Kidney tubule cell (primary cell): ENCODE results near the gene IQGAP3.

Experiments used
- DNase-seq: peaks from one replicate; pipeline ENCODE4 v3.0.0-alpha.2; 2018; ENCODE audit warnings: low spot score

Gene IQGAP3

DNA sequence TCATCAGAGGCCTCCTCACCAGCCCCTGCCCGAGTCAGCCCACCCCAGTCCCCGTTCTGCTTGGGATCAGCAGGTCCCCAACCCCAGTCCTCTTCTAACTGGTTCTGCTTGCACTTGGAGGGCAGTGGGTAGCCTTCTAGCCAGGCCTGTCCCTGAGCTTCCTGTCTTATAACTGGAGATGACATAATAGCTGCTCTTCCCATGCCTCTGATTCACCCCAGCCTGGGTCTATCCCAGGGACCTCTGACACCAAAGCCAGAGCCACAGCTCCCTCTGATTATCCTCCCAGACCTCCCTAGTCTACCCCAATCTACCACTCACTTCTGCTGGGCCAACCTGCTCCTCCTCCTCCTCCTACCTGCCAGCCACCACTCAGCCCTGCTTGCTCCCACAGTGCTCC lies 31.4 kb downstream of the IQGAP3 start:
- DNase-seq = peak; percentile 48

DNA sequence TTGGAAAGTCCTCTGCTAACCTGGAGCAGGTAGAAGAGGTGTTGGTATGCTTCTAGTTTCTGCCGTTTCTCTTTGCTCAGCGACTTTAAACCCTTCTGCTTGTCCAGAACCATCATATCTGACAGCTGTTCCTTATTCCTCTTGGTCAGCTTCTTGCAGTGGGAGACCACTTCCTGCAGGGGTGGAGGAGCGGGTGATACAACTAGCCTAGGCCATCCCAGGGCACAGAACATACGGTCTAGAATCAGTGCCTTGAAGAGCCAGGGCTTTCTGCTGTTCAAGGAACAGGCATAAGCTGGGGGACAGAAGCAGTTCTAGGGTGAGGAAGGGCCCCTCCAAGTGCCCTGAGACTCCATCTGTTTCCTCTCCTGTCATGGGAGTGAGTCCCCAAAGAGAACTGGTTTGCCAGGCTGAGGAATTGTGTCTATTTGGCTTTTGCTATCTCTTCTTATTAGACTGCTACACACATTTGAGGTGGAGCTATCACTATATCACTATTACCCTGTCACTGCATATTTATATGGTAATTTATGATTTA lies 32.5 kb downstream of the IQGAP3 start:
- no peak for DNase-seq

DNA sequence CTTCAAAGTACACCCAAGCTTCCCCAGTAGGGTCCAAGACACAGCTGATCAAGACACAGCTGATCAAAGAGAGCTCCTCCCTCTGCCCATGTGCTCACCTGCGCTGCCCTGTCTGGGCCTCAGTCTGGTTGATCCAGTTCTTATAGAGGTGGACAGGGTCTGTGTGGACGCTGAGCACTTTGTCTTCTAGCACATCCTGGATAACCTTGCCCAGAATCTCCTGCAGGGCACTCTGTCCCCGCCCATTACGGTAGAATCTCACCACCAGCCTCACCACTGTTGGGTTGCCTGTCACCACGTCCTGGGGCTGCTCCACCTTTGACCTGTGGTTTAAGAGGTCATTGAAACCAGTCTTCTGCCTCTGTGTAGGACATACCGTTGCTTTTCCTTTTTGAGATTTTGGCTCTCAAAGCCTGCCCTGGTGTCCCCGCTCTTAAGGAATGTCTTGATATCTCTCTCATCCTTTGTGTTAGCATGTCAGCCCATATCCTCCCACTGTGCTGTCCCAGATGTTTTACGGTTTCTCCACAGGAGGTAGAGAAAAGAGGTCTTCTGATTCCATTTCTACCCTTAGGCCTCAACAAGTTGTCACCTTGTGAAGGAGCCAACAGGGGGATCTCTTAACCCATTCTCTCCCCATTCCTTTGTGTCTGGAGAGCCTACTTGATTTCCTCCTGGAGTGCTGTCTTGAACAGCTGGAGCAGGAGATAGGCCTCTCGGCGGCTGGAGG lies 33.5 kb downstream of the IQGAP3 start:
- no peak for DNase-seq

DNA sequence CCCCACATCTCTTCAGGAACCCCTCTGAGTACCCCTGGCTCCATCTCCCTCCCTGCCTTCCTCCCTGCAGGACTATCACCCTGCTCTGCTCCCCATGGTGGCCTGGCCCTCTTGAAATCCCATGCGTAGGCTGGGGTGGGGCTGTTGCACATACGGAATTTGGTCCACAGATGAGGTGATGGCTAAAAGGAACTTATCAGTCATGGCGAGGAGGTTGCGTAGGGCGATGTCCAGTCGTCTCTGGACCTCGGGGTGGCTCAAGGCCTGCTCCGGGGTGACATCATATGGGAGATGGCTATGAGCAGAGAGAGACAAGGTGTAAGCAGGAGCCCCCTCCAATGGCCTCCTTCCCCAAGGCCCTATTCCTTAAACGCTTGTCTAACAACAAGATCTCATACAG lies 35.3 kb downstream of the IQGAP3 start:
- DNase-seq = no peak

DNA sequence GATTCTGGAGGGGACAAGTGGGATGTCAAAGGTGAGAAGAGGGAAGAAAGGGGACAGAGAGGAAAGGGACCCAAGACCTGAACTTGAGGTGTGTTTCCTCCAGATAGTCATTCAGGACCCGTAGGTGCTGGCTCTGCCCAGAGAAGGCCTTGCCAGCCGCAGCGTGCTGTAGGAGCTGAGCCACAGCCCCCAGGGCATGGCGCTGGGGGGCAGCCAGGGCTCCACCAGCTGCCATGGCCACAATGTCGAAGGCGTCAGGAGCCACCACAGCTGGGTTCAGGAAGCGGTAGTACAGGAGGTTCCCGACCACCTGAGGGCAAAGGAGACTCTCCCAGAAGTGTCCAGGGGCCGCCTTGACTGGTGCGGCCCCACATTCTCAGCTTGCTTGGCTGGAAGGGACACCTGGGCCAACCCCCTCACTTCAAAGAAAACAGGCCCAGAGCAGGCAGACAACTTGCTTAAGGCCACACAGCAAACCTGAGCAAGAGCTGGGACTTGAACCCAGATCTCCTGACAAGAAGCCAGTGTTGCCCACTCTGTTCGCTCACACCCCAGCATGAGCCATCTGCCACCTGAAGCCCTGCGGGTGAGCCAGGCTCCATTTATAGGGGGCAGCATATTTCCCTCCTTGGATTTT lies 37.8 kb downstream of the IQGAP3 start:
- no peak for DNase-seq

DNA sequence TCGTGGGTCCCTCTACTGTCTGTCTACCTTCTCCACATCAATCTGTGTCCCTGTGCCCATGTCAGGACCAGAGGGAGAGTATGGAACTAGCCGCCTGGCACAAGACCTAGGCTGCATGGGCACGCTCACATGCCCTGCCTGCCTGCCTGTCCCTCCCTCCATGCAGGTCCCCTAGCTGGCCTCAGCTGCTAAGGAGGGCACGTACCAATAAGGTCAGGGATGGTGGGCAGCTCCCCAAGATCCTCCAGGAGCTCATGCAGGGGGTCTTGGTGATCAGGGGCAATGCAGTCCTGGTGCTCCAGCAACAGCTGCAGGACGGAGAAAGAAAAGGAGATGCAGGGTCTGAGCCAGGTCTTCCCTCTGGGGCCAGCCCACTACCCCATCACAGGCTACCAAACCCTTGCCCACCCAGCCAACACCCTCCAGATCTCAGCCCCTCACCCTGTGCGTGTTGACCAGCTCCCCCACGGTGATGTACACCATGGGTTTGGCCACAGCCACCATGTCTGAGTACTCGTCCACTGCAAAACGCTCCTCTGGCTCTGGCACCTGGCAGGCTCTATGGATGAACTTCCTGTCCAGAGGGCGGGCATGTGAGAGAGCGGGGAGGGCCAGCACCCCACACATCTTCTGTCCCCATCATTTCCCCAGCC lies 38.7 kb downstream of the IQGAP3 start:
- DNase-seq = no peak

DNA sequence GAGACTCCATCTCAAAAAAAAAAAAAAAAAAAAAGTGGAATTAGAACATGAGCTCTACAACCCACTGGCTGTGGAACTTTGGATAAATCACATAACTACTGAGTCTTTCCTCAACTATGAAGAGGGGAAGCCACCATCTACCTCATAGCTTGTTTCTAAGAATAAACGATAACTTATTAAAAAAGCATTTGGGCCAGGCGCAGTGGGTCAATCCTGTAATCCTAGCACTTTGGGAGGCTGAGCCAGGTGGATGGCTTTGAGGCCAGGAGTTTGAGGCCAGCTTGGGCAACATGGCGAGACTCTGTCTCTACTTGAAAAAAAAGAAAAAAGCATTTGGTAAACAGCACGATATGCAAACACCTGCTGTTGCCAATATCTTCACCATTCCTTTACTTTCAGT lies 40.0 kb downstream of the IQGAP3 start:
- DNase-seq = no peak

DNA sequence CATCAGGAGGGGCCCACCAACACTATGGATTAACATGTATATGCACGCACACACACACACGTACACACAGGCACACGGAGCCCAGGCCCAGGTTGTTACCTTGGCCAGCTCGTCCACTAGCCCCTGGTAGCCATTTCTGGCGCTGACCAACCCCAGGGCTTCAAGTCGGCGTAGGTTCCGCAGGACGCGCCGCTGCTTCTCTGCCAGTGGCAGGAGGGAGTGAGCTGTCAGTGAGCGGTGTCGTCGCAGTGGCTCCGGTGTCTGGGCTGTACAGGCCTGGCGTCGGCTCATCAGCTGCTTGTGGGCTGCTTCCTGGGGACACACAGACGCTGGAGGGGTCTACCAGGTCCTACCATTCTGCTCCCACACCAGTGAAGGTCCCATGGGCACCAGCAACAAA lies 42.4 kb downstream of the IQGAP3 start:
- DNase-seq = no peak

DNA sequence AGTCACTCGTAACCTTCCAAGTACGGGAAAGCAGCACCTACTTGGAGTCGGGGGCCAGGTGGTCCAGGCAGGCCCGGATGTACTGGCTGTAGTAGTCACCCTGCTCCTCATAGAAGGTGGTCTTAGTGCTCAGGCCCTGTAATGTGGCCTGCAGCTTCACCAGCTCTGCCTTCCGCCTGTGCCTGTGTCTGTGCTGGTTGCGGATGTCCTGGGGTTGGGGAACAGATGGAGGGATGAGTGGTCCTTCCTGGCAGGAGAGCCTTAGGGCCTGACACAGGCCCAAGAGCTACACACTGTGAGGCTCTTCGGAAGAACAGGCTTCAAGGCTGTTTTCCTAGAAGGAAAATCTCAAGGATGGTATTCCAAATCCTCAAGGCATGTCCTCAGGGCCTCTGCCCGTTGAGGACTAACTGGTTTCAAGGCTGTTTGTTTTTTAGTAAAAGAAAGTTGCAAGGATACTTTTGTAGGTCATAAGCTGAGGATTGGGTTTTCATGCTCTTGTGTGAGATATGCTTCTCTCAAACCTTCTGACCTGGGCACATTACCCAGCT lies 43.4 kb downstream of the IQGAP3 start:
- DNase-seq = no peak

DNA sequence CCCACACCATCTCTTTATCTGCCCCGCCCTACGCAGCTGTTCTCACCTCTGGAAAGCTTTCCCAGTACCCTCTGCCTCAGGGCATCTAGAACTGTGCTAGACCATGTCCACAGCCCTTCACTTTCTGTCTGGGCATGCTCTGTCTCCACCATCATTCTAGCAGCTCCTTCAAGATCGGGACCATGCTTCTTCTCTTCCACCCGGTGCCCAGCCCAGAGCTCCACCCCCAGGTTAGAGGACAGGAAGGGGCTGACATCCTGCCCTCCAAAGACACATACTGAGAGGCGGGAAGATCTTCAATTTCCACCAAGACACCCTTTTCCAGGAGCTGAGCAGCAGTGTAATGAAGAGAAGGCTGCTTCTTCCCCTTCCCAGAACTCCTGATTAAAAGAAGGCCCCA lies 44.1 kb downstream of the IQGAP3 start:
- DNase-seq = no peak

DNA sequence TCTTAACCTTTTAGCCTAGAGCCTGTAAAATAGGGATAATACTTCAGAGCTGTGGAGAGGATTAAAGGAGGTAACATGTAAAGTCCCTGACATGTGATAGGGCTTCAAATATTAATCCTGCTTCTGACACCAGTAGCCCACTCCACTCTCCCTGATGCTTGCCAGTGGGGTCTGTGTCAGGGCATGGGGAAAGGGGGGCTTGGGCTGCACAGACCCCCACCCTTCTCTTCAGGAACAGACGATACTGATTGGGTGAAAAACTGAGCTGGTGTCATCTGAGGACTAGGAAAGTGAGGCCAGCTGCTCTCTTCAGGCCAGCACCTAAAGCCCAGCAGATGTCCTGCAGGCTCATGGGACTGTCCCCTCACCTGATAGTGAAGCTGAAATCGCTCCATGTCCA lies 44.8 kb downstream of the IQGAP3 start:
- DNase-seq = no peak

DNA sequence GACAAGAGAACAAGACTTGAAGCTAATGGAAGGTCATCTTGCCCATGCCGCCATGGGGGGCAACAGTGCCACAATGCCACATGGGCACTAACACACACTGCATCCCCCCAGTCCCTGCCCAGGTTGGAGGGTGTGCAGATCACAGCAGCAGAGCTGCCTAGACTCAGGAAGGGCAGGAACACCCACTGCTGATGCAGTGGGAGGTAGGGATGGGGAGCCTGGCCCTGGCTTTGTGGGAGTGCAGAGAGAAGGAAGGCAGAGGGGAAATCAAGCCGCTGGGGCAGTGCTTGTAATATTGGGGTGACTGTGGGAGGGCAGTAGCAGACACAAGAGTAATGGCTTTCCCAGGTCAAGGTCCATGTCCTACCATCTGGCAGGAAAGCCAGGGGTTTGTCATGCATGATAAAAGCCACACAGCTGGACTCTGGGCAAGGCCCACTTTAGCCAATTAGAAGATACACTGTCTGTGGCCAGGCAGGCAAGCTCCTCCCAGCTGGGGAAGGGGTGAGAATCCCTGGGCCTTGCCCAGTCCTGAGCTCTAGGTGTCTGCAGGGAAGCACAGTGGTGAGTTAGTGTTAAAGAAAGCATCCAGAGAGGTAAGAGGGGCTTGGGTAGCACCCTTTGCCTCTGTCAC lies 46.4 kb downstream of the IQGAP3 start:
- DNase-seq = no peak

DNA sequence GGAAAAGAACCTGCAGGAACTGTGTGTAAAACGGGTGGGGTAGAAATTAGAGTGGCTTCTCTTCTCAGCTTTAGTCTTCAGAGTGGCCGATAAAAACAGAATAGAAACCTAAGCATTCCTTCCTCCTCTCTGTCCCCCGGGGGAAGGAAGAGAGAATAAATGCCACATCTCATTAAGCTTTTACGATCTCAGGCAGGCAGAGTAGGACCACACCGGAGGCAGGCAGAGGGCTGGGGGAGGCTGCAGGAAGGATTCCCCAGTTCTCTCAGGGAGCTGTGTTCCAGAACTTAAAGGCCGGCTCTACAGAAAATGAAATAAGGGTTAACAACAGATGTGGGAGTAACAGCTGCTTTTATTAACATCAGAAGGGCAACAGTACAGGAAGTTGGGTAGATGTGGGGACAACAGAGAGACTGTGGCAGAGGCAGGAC lies 47.3 kb downstream of the IQGAP3 start:
- DNase-seq = no peak

DNA sequence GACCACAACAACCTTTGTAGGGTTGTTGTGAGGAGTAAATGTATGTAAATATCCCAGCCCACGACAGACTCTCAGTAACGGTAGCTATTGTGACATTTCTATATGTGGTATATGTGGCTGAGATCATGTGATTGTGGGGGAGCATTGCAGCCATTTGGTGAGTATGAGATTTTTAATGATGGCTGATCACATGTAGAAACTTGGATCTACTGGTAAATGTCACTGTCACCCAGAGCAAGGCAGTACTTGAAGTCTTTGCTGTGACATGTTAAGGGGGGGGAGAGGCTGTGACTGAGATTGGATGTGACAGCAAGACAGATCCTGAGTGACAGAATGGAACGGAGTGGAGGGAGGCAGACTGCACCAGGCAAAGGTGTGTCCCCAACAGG lies 47.9 kb downstream of the IQGAP3 start:
- no peak for DNase-seq

DNA sequence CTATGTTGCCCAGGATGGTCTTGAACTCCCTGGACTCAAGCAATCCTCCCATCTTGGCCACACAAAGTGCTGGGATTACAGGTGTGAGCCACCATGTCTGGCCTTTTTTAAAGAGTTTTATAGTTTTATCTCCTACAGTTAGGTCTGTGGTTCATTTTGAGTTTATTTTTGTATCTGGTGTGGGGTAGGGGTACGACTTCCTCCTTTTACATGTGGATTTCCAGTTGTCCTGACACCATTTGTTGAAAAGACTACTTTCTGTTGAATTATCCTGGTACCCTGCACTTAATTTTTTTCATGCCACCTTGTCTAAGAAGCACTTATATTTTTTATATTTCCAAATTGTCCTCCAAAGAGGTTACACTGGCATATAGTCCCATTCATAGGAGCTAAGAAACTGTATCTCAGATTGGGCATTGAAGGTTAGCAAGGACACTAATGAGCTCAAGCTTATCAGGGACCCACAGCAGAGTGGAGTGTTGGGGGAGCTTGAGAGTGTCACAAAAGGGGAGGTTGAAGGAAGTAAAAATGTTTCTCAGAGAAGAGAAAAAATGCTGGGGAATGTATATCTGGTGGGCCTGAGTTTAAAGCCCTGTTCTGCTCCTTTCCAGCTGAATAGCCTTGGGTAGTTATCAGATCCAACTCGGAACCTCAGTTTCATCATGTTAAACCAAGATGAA lies 48.4 kb downstream of the IQGAP3 start:
- DNase-seq = no peak

DNA sequence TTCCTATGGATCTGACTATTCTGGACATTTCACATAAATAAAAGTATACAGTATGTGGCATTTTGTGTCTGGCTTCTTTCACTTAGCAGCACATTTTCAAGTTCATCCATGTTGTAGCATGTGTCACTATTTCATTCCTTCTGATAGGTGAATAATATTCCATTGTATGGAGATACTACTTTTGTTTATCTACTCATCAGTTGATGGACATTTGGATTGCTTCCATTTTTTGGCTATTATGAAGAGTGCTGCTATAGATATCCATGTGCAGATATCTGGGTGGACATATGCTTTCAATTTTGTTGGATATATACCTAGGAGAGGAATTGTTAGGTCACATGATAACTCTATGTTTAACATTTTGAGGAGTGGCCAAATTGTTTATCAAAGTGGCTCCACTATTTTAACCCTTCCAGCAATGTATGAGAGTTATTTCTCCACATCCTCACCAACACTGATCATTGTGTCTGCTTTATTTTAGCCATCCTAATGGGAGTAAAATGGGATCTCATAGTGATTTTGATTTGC lies 49.9 kb downstream of the IQGAP3 start:
- DNase-seq = no peak

DNA sequence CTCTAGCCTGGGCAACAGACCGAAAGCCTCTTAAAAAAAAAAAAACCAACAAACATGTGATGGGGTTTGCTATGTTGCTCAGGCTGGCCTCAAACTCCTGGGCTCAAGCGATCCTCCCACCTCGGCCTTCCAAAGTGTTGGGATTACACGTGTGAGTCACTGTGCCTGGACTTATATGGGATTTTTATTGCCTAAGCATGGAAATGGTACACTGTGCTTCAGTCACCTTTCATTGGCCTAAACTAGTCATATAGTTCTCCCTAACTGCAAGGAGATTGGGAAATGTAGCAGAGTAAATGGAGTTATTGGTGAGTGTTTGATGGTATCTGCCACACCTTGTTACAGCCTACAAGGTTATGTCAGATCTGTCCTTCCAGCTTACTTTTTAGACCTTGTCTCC lies 54.6 kb downstream of the IQGAP3 start:
- DNase-seq = no peak

DNA sequence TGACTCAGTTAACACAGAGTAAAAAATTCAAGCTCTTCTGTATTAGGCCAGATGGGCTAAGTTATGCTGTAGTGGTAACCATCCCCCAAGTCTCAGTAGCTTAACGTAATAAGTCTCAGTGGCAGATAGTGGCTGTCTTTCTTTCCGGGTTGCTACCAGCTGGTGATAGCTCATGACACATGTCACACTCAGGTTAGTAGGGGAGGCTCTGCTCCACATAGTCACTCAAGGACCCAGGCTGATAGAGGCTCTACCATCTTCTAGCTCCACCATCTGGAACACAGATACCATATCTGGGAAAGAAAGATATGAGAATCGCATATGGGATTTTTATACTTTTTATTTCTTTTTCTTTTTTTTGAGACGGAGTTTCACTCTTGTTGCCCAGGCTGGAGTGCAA lies 55.5 kb downstream of the IQGAP3 start:
- no peak for DNase-seq

DNA sequence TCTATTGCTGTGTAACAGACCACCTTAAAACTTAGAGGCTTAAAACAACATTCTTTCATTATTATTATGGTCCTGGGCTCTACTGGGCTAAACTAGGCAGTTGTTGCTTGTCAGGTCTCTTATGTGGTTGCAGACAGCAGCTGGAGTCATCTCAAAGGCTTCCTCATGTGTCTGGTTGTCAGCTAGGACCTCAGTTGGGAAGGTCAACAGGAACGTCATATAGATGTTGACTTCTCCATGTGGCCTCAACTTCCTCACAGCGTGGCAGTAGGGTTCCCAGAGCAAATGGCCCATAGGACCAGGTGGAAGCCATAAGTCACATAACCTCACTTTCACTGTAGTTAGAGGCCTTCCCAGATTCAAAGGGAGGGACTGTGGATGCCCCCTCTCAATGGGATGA lies 56.4 kb downstream of the IQGAP3 start:
- no peak for DNase-seq

DNA sequence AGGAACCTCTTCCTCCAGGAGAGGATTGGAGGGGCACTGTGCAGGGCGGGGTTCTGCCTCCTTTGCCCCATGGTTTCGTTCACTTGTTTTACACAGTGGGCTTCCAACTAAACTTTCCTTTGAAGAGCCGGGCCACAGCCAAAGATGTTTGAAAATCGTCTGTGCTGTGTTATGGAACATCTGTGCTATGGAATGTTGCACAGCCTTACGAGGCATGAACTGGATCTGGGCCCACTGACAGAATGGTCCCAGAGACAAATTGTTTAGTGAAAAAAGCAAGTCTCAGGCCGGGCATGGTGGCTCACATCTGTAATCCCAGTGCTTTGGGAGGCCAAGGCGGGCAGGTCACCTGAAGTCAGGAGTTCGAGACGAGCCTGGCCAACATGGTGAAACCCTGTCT lies 59.2 kb downstream of the IQGAP3 start:
- DNase-seq = no peak

DNA sequence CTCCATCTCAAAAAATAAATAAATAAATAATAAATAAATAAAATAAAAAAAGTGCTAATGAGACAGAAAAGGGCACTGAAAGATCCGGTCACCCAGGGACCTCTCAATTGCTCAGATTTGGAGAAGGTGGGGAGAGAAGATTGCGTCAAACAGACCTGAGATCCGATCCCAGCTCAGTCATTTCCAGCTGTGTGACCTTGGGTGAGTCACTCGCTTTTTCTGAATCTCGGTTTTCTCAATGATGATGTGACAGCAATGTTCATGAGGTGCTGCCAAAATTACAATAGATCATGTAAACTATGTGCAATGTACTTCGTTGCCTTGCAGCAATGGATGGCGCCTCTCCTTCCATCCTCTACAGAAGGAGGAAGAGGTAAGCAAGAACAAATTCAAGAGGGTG lies 60.7 kb downstream of the IQGAP3 start:
- no peak for DNase-seq

DNA sequence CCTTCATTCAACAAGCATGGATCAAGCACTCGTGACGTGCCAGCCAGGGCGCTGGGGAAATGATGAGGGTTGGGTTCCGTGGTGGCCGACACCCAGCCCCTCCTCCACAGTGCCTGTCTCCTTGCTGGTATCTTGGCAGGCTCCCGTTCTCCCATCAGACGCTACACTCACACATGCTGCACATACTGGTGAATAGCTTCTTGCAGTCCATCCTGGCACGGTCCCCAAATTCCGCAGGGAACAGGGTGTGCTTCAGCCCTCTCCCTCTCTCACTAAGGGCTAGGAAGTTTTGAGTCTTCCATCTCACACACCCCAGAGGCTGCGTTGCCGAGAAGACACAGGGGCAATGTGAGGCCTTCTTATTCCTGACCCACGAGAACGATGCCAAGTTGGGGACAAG lies 61.7 kb downstream of the IQGAP3 start:
- DNase-seq = no peak
